SW 1271 (cell line): ENCODE results near the gene C6orf136.
"Not testable (repeated sequence)": the region's sequence is repeated elsewhere in the genome, so short reads cannot be mapped to it uniquely, and the experiment has no call there.

Experiments used
- DNase-seq, 2 experiments: peaks; one replicate each; lab custom pipeline; 2025; lab: John Stamatoyannopoulos, UW

Gene C6orf136

GRCh38 chr6:30656513-30656912 is 9.6 kb downstream of the C6orf136 start:
- DNase-seq, result no peak

- DNase-seq, result no peak
Measured at GRCh38 chr6:30657454-30657853, 10.5 kb downstream of the C6orf136 start.

GRCh38 chr6:30657922-30658321 is 11.0 kb downstream of the C6orf136 start:
- not testable (repeated sequence) for DNase-seq

GRCh38 chr6:30664994-30665767 is 18.2 kb downstream of the C6orf136 start:
- no peak for DNase-seq

- not testable (repeated sequence) for DNase-seq
Measured at GRCh38 chr6:30666300-30666699, 19.4 kb downstream of the C6orf136 start.

- peak in 1 of 2 experiments; percentile 23 for DNase-seq
Measured at GRCh38 chr6:30670760-30671527, 24.0 kb downstream of the C6orf136 start.

GRCh38 chr6:30672445-30673253 is 25.7 kb downstream of the C6orf136 start, which contains the start of gene DHX16:
Gene DHX16, minus strand, starts transcription at chr6:30673006. Its CDS starts 165 bp downstream, at chr6:30672841.
- peak; percentile 92 to 98 for DNase-seq

- DNase-seq, result no peak
Measured at GRCh38 chr6:30676660-30677285, 29.8 kb downstream of the C6orf136 start.

- peak in 1 of 2 experiments; percentile 61 for DNase-seq
Measured at GRCh38 chr6:30678964-30679726, 32.2 kb downstream of the C6orf136 start.

- DNase-seq, result no peak
Measured at GRCh38 chr6:30679765-30680535, 33.0 kb downstream of the C6orf136 start.

GRCh38 chr6:30681766-30682142 is 34.8 kb downstream of the C6orf136 start:
- no peak for DNase-seq

- peak; percentile 84 to 89 for DNase-seq
Measured at GRCh38 chr6:30682143-30683117, 35.5 kb downstream of the C6orf136 start.

- DNase-seq, result no peak
Measured at GRCh38 chr6:30683183-30683979, 36.4 kb downstream of the C6orf136 start.

GRCh38 chr6:30683980-30684338 is 37.0 kb downstream of the C6orf136 start:
- no peak for DNase-seq

GRCh38 chr6:30684386-30685156 is 37.6 kb downstream of the C6orf136 start:
- DNase-seq, result peak in 1 of 2 experiments; percentile 29

- DNase-seq, result peak; percentile 40 to 42
Measured at GRCh38 chr6:30685157-30686008, 38.5 kb downstream of the C6orf136 start.
